NCI-H1092 treated with DMSO at 0.1 percent for 48 hours (cell line): Measurements from ENCODE around the gene SMPD2.

Source experiments
- DNase-seq: peaks from one replicate; lab custom pipeline; 2025; lab: John Stamatoyannopoulos, UW

SMPD2 gene

DNA sequence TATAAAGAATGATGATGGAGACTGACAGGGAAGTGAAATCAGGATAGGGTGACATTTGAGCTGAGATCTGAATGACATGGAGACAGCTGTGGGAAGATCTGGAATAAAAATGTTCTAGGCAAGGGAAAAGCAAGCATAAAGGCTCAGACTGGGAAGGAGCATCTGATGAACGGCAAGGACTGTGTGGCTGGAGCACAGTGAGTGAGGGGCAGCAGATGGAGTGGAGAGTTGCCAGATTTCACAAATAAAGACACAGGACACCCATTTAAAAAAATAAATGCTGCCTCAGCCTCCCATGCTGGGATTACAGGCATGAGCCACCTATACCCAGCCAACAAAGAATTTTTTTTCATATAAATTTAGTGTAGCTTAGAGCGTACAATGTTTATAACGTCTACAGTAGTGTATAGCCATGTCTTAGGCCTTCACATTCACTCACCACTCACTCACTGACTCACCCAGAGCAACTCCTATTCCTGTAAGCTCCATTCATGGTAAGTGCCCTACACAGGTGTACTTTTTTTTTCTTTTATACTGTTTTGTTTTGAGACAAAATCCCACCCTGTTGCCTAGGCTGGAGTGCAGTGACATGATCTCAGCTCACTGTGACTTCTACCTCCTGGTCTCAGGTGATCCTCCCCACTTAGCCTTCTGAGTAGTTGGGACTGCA lies 44.9 kb downstream of the SMPD2 start:
- no peak for DNase-seq

DNA sequence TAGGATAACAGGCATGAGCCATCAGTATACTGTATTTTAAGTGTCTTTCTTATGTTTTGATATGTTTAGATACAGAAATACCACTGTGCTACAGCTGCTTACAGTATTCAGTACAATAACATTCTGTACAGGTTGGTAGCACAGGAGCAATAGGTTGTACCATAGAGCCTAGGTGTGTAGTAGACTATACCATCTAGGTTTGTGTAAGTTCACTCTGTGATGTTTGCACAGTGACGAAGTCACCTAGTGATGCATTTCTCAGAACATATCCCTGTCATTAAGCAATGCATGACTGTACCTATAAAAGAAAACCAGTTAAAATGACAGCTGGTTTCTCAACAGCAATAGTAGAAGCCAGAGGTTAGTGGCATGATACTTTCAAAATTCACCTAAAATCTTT lies 45.5 kb downstream of the SMPD2 start:
- no peak for DNase-seq

DNA sequence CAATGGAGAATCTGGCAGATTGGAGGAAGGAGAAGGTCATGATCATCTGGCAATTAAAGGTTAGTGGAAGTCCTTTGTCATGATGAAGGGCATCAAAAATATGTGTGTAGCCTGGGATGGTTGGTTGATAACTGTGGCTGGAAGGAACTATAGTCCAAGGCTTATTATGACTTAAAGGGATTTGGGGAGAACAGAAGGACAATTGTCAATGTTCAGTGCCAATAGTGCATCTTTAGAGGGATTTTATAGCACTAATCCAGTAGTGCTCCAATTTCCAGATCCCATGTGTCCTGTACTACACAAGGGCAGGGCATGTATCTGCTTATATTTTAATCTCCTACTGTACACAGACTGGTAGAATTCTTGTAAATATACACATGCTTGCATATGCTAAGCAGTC lies 47.5 kb downstream of the SMPD2 start:
- no peak for DNase-seq

DNA sequence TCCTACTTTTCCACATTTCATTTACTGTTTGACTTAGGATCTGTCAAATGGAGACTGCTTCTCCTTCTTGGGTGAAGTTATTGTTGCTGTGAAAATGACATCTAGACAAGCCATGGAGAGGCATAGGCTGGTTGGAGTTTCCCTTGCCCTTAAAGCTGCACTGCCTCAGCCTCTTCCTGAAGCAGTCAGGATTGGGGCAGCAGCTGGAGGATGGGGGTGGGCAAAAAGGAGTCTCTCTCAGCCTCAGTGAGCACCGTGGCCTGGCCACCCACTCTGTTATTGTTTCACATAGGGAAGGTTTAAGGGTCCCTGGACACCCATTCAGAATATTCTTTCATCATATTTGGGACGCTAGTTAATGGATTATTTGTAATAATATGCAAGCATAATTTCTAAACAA lies 50.2 kb downstream of the SMPD2 start:
- no peak for DNase-seq

DNA sequence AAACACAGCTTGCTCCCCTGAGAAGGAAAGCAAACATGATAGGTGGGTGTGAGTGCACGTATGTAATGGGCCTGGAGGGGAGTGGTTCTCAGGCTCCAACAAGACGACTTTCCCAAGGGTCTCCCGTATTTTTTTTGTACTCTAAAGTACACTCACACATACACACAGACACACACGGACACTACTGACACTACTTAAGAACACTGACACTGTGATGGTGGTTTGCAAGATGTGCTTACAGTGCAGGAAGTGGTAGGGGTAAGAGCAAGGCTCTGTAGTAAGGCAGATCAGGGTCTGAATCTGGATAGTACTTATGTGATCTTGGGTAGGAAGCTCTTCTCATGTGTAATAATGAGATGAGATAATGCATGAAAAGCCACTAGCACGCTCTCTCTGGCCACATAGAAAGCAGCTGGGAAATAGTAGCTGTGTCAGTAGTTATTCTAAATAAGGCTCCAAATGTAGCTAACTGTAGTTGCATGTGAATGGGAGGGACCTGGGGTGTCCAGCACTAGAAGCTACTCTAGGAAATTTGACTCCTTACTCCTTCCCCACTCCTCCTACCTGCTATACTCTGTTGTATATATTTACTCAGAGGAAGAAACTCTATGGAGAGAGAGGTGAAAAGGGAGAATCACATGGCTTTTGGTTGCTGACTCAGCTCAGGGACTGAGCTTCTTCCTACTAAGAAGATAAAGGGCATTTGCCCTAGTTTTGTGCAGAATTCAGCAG lies 50.8 kb downstream of the SMPD2 start:
- no peak for DNase-seq
